HL-60 (cell line): ENCODE results near the gene ZBTB7C.

Experiments used
- DNase-seq, 2 experiments: peaks; one replicate each; pipeline ENCODE4 v3.0.0-alpha.2; 2010 to 2020; ENCODE audit warnings: low read depth in 1 of 2, low spot score in 1 of 2
- H3K27ac ChIP-seq: fragments of 250-450 bp; sonication (Bioruptor Pico); replicated peaks from 2 replicates; pipeline ENCODE4 v1.5.1; 2020; ENCODE audit warnings: mild to moderate bottlenecking, moderate library complexity
- H3K27me3 ChIP-seq: fragments of 250-450 bp; sonication (Bioruptor Pico); 2 replicates; pipeline ENCODE4 v1.5.1; 2021; ENCODE audit warnings: mild to moderate bottlenecking, moderate library complexity; ENCODE audit not compliant: insufficient read depth, poor library complexity, severe bottlenecking
- H3K4me3 ChIP-seq: replicated peaks from 2 replicates; pipeline ENCODE4 v1.5.1; 2011; ENCODE audit warnings: mild to moderate bottlenecking, control low read depth, low read length; ENCODE audit not compliant: insufficient read depth
- GABPA ChIP-seq: IDR thresholded peaks from 2 replicates; pipeline ENCODE4 v1.6.1; 2012; ENCODE audit warnings: low read depth
- POLR2AphosphoS5 ChIP-seq: IDR thresholded peaks from 2 replicates; pipeline ENCODE4 v1.6.1; 2012; ENCODE audit warnings: low read depth
- SPI1 ChIP-seq: IDR thresholded peaks from 2 replicates; pipeline ENCODE4 v1.6.1; 2012; ENCODE audit warnings: low read depth, mild to moderate bottlenecking, borderline replicate concordance
- TF ChIP-seq, protein P1 (sequence below): IDR thresholded peaks from 2 replicates; pipeline ENCODE4 v1.6.1; 2012; ENCODE audit warnings: low read depth; ENCODE audit not compliant: insufficient replicate concordance
- TF ChIP-seq, protein P2 (sequence below): IDR thresholded peaks from one replicate; pipeline ENCODE4 v1.5.1; 2011; ENCODE audit warnings: low read length, control low read depth, inconsistent platforms; ENCODE audit not compliant: insufficient read depth

The ZBTB7C gene

DNA sequence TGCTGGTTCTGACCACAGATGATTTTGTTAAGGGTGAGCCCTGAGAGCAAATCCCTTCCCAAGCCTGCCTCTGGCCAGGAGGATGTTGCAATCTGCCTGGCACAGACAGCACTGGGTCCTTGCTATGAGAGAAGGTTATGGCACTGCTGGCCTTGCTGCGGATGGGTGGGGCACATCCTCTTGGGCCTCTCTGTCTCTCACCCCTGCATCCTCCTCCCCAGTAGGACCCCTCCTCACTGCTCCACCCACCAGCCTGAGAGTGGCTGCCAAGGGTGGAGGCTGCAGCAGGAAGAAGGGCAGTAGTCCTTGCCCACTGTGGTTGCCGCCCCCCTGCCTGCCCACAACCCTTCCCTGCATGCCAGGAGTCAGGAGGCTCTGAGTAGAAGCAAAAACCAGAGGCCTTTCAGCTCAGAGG is 180.9 kb downstream of the ZBTB7C start:
- H3K4me3 ChIP-seq: no peak overlapping the region
- TF ChIP-seq, protein P1, sequence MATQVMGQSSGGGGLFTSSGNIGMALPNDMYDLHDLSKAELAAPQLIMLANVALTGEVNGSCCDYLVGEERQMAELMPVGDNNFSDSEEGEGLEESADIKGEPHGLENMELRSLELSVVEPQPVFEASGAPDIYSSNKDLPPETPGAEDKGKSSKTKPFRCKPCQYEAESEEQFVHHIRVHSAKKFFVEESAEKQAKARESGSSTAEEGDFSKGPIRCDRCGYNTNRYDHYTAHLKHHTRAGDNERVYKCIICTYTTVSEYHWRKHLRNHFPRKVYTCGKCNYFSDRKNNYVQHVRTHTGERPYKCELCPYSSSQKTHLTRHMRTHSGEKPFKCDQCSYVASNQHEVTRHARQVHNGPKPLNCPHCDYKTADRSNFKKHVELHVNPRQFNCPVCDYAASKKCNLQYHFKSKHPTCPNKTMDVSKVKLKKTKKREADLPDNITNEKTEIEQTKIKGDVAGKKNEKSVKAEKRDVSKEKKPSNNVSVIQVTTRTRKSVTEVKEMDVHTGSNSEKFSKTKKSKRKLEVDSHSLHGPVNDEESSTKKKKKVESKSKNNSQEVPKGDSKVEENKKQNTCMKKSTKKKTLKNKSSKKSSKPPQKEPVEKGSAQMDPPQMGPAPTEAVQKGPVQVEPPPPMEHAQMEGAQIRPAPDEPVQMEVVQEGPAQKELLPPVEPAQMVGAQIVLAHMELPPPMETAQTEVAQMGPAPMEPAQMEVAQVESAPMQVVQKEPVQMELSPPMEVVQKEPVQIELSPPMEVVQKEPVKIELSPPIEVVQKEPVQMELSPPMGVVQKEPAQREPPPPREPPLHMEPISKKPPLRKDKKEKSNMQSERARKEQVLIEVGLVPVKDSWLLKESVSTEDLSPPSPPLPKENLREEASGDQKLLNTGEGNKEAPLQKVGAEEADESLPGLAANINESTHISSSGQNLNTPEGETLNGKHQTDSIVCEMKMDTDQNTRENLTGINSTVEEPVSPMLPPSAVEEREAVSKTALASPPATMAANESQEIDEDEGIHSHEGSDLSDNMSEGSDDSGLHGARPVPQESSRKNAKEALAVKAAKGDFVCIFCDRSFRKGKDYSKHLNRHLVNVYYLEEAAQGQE: no peak
- TF ChIP-seq GABPA (no peak), SPI1 (no peak), POLR2AphosphoS5 (no peak)
- TF ChIP-seq, protein P2, sequence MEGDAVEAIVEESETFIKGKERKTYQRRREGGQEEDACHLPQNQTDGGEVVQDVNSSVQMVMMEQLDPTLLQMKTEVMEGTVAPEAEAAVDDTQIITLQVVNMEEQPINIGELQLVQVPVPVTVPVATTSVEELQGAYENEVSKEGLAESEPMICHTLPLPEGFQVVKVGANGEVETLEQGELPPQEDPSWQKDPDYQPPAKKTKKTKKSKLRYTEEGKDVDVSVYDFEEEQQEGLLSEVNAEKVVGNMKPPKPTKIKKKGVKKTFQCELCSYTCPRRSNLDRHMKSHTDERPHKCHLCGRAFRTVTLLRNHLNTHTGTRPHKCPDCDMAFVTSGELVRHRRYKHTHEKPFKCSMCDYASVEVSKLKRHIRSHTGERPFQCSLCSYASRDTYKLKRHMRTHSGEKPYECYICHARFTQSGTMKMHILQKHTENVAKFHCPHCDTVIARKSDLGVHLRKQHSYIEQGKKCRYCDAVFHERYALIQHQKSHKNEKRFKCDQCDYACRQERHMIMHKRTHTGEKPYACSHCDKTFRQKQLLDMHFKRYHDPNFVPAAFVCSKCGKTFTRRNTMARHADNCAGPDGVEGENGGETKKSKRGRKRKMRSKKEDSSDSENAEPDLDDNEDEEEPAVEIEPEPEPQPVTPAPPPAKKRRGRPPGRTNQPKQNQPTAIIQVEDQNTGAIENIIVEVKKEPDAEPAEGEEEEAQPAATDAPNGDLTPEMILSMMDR: no peak
- no peak overlapping the region for H3K27ac ChIP-seq
- H3K27me3 ChIP-seq: no peaks in the 10 kb centered on the region
- DNase-seq: no peak

DNA sequence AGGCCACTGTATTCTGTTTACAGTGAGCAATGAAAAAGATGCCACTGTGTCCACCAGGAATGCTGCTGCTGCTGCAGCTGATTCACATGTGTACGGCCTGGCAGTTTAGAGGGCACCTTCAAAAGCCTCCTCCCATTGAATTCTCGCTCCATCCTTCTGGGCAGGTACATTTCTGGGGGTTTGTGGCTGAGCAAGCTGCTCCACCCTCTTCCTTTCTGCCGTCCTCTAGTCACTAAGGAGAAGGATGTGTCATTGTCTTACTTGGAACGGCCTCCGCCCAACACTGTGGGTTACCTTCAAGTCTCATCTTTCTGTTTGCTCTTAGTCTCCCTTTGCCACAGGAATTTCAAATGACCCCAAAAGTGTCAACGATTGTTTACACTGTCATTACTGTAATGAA is 182.0 kb downstream of the ZBTB7C start:
- DNase-seq: no peak
- H3K27me3 ChIP-seq: no peaks in the 10 kb centered on the region
- no peak for TF ChIP-seq GABPA
- TF ChIP-seq SPI1: no peak
- TF ChIP-seq, protein P1: no peak
- no peak for TF ChIP-seq POLR2AphosphoS5
- TF ChIP-seq, protein P2: no peak
- no peak overlapping the region for H3K27ac ChIP-seq
- no peak overlapping the region for H3K4me3 ChIP-seq

DNA sequence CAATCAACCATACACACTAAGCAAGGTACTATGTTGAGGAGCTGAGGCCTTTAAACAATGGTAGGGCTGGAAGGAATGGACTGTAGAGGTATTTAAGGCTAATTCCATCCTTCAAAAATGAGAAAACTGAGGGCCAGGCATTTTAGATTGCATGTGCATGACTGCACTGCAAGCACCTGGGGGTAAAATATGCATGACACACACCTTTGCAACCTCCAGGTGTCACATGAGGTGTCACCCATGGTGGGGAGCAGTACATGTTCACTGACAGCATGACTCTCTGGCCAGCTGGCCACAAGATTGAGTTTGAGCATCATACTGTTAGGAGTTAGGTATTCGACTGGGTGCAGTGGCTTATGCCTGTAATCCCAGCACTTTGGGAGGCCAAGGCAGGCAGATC is 182.8 kb downstream of the ZBTB7C start:
- TF ChIP-seq GABPA (no peak), SPI1 (no peak), POLR2AphosphoS5 (no peak)
- TF ChIP-seq, protein P2: no peak
- TF ChIP-seq, protein P1: no peak

More for the DNA sequence above, 182.8 kb downstream of the ZBTB7C start:
- H3K27me3 ChIP-seq: no peaks in the 10 kb centered on the region
- DNase-seq: no peak
- H3K27ac ChIP-seq: no peak overlapping the region
- H3K4me3 ChIP-seq: no peak overlapping the region
